H9 (cell line): ENCODE measurements around the gene COL4A1. TPM values are rescaled to one million over a fixed set of nuclear protein-coding genes. Genes with fewer than 3 reads are reported as not detected.

Source experiments
- DNase-seq: peaks from one replicate; pipeline ENCODE4 v3.0.0-alpha.2; 2017
- H2AFZ ChIP-seq: one replicate; pipeline ENCODE4 v1.6.1; 2013; ENCODE audit warnings: mild to moderate bottlenecking, low read length, control low read depth, moderate library complexity
- H2AK5ac ChIP-seq: 2 replicates; pipeline ENCODE4 v1.6.1; 2013; ENCODE audit warnings: low read length, control low read depth, mixed read lengths; ENCODE audit not compliant: insufficient read length
- H2BK120ac ChIP-seq: one replicate; pipeline ENCODE4 v1.6.1; 2013; ENCODE audit warnings: low read depth, mild to moderate bottlenecking, low read length, control low read depth, inconsistent platforms; ENCODE audit not compliant: poor library complexity, severe bottlenecking
- H2BK12ac ChIP-seq: 2 replicates; pipeline ENCODE4 v1.6.1; 2013; ENCODE audit warnings: low read length, control low read depth, mixed read lengths, low read depth; ENCODE audit not compliant: insufficient read length
- H2BK15ac ChIP-seq: 2 replicates; pipeline ENCODE4 v1.6.1; 2013; ENCODE audit warnings: low read depth, low read length, control low read depth
- H2BK20ac ChIP-seq: one replicate; pipeline ENCODE4 v1.6.1; 2013; ENCODE audit warnings: low read depth, mild to moderate bottlenecking, low read length, control low read depth, inconsistent platforms; ENCODE audit not compliant: poor library complexity, severe bottlenecking
- H2BK5ac ChIP-seq: 2 replicates; pipeline ENCODE4 v1.6.1; 2013; ENCODE audit warnings: low read length, control low read depth, mixed read lengths; ENCODE audit not compliant: insufficient read length
- H3K14ac ChIP-seq: 2 replicates; pipeline ENCODE4 v1.6.1; 2013; ENCODE audit warnings: low read length, control low read depth; ENCODE audit not compliant: insufficient read depth
- H3K18ac ChIP-seq: 2 replicates; pipeline ENCODE4 v1.6.1; 2013; ENCODE audit warnings: low read depth, mild to moderate bottlenecking, mixed read lengths, low read length, control low read depth; ENCODE audit not compliant: insufficient read length
- H3K23ac ChIP-seq: 2 replicates; pipeline ENCODE4 v1.6.1; 2013; ENCODE audit warnings: low read length, control low read depth, mixed read lengths, low read depth; ENCODE audit not compliant: insufficient read length
- H3K23me2 ChIP-seq: 2 replicates; pipeline ENCODE4 v1.6.1; 2013; ENCODE audit warnings: low read depth, mild to moderate bottlenecking, mixed read lengths, low read length, control low read depth; ENCODE audit not compliant: insufficient read length, poor library complexity, severe bottlenecking
- H3K27ac ChIP-seq: 2 replicates; pipeline ENCODE4 v1.5.1; 2013; ENCODE audit warnings: low read length, control low read depth, mixed read lengths, low read depth; ENCODE audit not compliant: insufficient read length
- H3K27me3 ChIP-seq: 2 replicates; pipeline ENCODE4 v1.6.1; 2013; ENCODE audit warnings: low read length, control low read depth, inconsistent platforms; ENCODE audit not compliant: insufficient read depth
- H3K4ac ChIP-seq: 2 replicates; pipeline ENCODE4 v1.6.1; 2013; ENCODE audit warnings: low read depth, mild to moderate bottlenecking, control low read depth, inconsistent platforms, low read length, moderate library complexity
- H3K4me1 ChIP-seq: 2 replicates; pipeline ENCODE4 v1.6.1; 2013; ENCODE audit warnings: low read length, control low read depth, inconsistent platforms; ENCODE audit not compliant: insufficient read depth
- H3K4me2 ChIP-seq: 2 replicates; pipeline ENCODE4 v1.6.1; 2013; ENCODE audit warnings: low read length, control low read depth, mixed read lengths; ENCODE audit not compliant: insufficient read length, insufficient read depth
- H3K56ac ChIP-seq: 2 replicates; pipeline ENCODE4 v1.6.1; 2013; ENCODE audit warnings: low read depth, mild to moderate bottlenecking, mixed read lengths, low read length, control low read depth; ENCODE audit not compliant: insufficient read length
- H3K79me1 ChIP-seq: 2 replicates; pipeline ENCODE4 v1.6.1; 2013; ENCODE audit warnings: low read depth, mild to moderate bottlenecking, moderate library complexity, low read length, control low read depth, inconsistent platforms; ENCODE audit not compliant: insufficient read depth, poor library complexity, severe bottlenecking
- H3K79me2 ChIP-seq: 2 replicates; pipeline ENCODE4 v1.6.1; 2013; ENCODE audit warnings: low read length, control low read depth, inconsistent platforms; ENCODE audit not compliant: insufficient read depth
- H3K9ac ChIP-seq: 2 replicates; pipeline ENCODE4 v1.6.1; 2013; ENCODE audit warnings: low read length, control low read depth, mixed read lengths; ENCODE audit not compliant: insufficient read length; ENCODE audit errors: extremely low read depth
- H3K9me3 ChIP-seq: one replicate; pipeline ENCODE4 v1.6.1; 2013; ENCODE audit warnings: low read depth, low read length, inconsistent platforms; ENCODE audit not compliant: control insufficient read depth
- H3T11ph ChIP-seq: one replicate; pipeline ENCODE4 v1.6.1; 2013; ENCODE audit warnings: mild to moderate bottlenecking, low read length, control low read depth, inconsistent platforms
- H4K20me1 ChIP-seq: one replicate; pipeline ENCODE4 v1.6.1; 2013; ENCODE audit not compliant: control insufficient read depth, insufficient read length, insufficient read depth
- H4K5ac ChIP-seq: 2 replicates; pipeline ENCODE4 v1.6.1; 2013; ENCODE audit warnings: low read depth, mild to moderate bottlenecking, mixed read lengths, low read length, control low read depth; ENCODE audit not compliant: insufficient read length
- H4K8ac ChIP-seq: replicated peaks from 2 replicates; pipeline ENCODE4 v1.6.1; 2013; ENCODE audit warnings: low read length, control low read depth, mixed read lengths, low read depth; ENCODE audit not compliant: insufficient read length
- H4K91ac ChIP-seq: 2 replicates; pipeline ENCODE4 v1.6.1; 2013; ENCODE audit warnings: low read depth, mild to moderate bottlenecking, moderate library complexity, mixed read lengths, low read length, control low read depth; ENCODE audit not compliant: insufficient read length
- H3K27ac Mint-ChIP-seq, 3 experiments: 2 replicates in 2 of 3; 3 replicates in 1 of 3; pipeline ENCODE4 v1.8.0; 2020 to 2021; ENCODE audit warnings: mixed read lengths in 3 of 3, mild to moderate bottlenecking in 1 of 3, moderate library complexity in 1 of 3
- H3K27me3 Mint-ChIP-seq: 2 replicates; pipeline ENCODE4 v1.8.0; 2021; ENCODE audit warnings: low read depth, mild to moderate bottlenecking, moderate library complexity, mixed read lengths
- H3K36me3 Mint-ChIP-seq, 3 experiments: 2 replicates in 2 of 3; 3 replicates in 1 of 3; pipeline ENCODE4 v1.8.0; 2020 to 2021; ENCODE audit warnings: low read depth in 3 of 3, mixed read lengths in 3 of 3; ENCODE audit not compliant: insufficient read depth in 1 of 3
- H3K4me1 Mint-ChIP-seq, 2 experiments: 2 replicates each; pipeline ENCODE4 v1.8.0; 2020; ENCODE audit warnings: mixed read lengths in 2 of 2
- H3K4me3 Mint-ChIP-seq, 2 experiments: 2 replicates in 1 of 2; 3 replicates in 1 of 2; pipeline ENCODE4 v1.8.0; 2020 to 2021; ENCODE audit warnings: mild to moderate bottlenecking in 2 of 2, mixed read lengths in 2 of 2, moderate library complexity in 1 of 2
- H3K9me3 Mint-ChIP-seq, 2 experiments: 2 replicates in 1 of 2; 3 replicates in 1 of 2; pipeline ENCODE4 v1.8.0; 2020; ENCODE audit warnings: mild to moderate bottlenecking in 2 of 2, mixed read lengths in 2 of 2, moderate library complexity in 1 of 2
- WGBS: extraction: QIAGEN DNeasy Blood & Tissue Kit; methylation state at CpG from one replicate; pipeline ENCODE4 v1.1.7; 2013; ENCODE audit warnings: missing lambda C conversion rate, low lambda C conversion rate, mixed read lengths; ENCODE audit not compliant: insufficient read length; ENCODE audit errors: extremely low coverage; 5-methylcytosine and 5-hydroxymethylcytosine counted together
- total RNA-seq: library from RNA; stranded (reverse); gene quantifications from 2 replicates; pipeline ENCODE4 v1.2.1, GENCODE V29; 2021
- TF ChIP-seq, protein P1 (sequence below): fragments of 200-600 bp; sonication (generic); conservative IDR thresholded peaks from 3 replicates; pipeline ENCODE4 v1.8.0; 2021; ENCODE audit warnings: antibody characterized with exemption, mild to moderate bottlenecking

COL4A1 gene
- total RNA-seq, 1 experiment from 2014 or later: 73.1 TPM

DNA sequence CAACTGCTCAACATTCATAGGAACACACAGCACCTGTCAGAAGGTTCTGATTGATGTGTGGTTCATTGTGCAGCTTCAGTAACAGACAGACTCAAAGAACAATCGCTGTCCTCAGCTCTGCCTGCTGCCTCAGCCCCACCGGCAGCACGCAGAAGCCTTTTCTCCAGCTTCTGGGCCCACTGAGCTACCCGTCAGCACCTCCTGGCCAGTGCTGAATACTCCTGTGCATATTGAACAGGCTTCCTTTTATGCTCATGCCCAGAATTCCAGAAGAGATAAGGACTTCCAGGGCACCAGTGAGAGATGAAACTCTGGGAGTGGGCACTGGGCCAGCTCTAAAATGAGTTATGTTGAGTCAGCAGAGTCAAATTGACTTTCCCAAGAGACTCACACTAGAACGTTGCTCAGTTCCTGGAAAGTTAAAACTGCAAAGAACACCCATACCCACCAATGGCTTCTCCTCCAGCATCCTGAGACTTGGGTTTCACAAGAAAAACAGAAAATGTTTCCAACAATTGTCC, 119.3 kb downstream of the COL4A1 start:
- H3K14ac ChIP-seq: no peak overlapping the region
- H4K8ac ChIP-seq: no peak overlapping the region
- no peak overlapping the region for H3K9ac ChIP-seq
- no peak overlapping the region for H2BK15ac ChIP-seq
- H4K20me1 ChIP-seq: no peaks in the 10 kb centered on the region
- H3K36me3 Mint-ChIP-seq: peaks cover 9 to 19% (median 12%) of the 10 kb centered on the region in 3 experiments; a peak in 5 of 7 replicates
- H3K4ac ChIP-seq: no peak overlapping the region
- no CpG with 5 or more reads among the region's 5 CpGs for WGBS
- no peak overlapping the region for H3K4me2 ChIP-seq
- H3K18ac ChIP-seq: no peak overlapping the region
- no peak overlapping the region for H2AK5ac ChIP-seq
- H2AFZ ChIP-seq: no peak overlapping the region
- H3K23ac ChIP-seq: no peak overlapping the region
- no peaks in the 10 kb centered on the region for H3K9me3 ChIP-seq
- H2BK20ac ChIP-seq: no peak overlapping the region
- H3T11ph ChIP-seq: no peak overlapping the region
- peaks cover 0 to 6% of the 10 kb centered on the region in 2 experiments; a peak in 1 of 4 replicates for H3K4me1 Mint-ChIP-seq
- no peak overlapping the region for H4K5ac ChIP-seq
- H3K9me3 Mint-ChIP-seq: no peaks in the 10 kb centered on the region
- no peak overlapping the region for H2BK120ac ChIP-seq
- H3K79me2 ChIP-seq: no peaks in the 10 kb centered on the region
- TF ChIP-seq, protein P1, sequence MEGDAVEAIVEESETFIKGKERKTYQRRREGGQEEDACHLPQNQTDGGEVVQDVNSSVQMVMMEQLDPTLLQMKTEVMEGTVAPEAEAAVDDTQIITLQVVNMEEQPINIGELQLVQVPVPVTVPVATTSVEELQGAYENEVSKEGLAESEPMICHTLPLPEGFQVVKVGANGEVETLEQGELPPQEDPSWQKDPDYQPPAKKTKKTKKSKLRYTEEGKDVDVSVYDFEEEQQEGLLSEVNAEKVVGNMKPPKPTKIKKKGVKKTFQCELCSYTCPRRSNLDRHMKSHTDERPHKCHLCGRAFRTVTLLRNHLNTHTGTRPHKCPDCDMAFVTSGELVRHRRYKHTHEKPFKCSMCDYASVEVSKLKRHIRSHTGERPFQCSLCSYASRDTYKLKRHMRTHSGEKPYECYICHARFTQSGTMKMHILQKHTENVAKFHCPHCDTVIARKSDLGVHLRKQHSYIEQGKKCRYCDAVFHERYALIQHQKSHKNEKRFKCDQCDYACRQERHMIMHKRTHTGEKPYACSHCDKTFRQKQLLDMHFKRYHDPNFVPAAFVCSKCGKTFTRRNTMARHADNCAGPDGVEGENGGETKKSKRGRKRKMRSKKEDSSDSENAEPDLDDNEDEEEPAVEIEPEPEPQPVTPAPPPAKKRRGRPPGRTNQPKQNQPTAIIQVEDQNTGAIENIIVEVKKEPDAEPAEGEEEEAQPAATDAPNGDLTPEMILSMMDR: no peak
- no peaks in the 10 kb centered on the region; the same call in none of the 2 replicates for H3K27me3 Mint-ChIP-seq
- no peaks in the 10 kb centered on the region for H3K27me3 ChIP-seq
- no peak overlapping the region for H2BK5ac ChIP-seq
- H4K91ac ChIP-seq: no peak overlapping the region
- H3K56ac ChIP-seq: no peak overlapping the region
- H3K79me1 ChIP-seq: no peaks in the 10 kb centered on the region
- H3K27ac ChIP-seq: no peak overlapping the region
- H3K4me3 Mint-ChIP-seq: no peak overlapping the region
- no peaks in the 10 kb centered on the region for H3K4me1 ChIP-seq
- H2BK12ac ChIP-seq: no peak overlapping the region
- H3K23me2 ChIP-seq: no peaks in the 10 kb centered on the region
- no peak overlapping the region for H3K27ac Mint-ChIP-seq
- DNase-seq: no peak
